SK-N-SH treated with all-trans-retinoic acid at 6 μM for 48 hours (cell line): ENCODE results near the gene TMEM185B.
"Not testable (repeated sequence)": the region's sequence is repeated elsewhere in the genome, so short reads cannot be mapped to it uniquely, and the experiment has no call there.

ENCODE experiments used
- ATAC-seq: fragments of 200-7000 bp; cut with Tn5 transposase; 3 replicates; pipeline ENCODE4 v1.9.1; 2020; ENCODE audit warnings: mild to moderate bottlenecking, moderate library complexity
- BACH2 ChIP-seq: fragments of 250-450 bp; sonication (Bioruptor Pico); IDR thresholded peaks from 2 replicates; pipeline ENCODE4 v1.9.0; 2021; ENCODE audit warnings: mild to moderate bottlenecking, borderline replicate concordance
- CSDC2 ChIP-seq: fragments of 250-450 bp; sonication (Bioruptor Pico); IDR thresholded peaks from 2 replicates; pipeline ENCODE4 v1.5.0; 2020; ENCODE audit warnings: mild to moderate bottlenecking, moderate library complexity
- ESRRG ChIP-seq: fragments of 250-450 bp; sonication (Bioruptor Pico); IDR thresholded peaks from 2 replicates; pipeline ENCODE4 v1.6.1; 2021; ENCODE audit warnings: mild to moderate bottlenecking
- GLIS3 ChIP-seq: fragments of 250-450 bp; sonication (Bioruptor Pico); IDR thresholded peaks from 2 replicates; pipeline ENCODE4 v1.5.0; 2020; ENCODE audit warnings: mild to moderate bottlenecking, moderate library complexity
- ISL1 ChIP-seq: fragments of 250-450 bp; sonication (Bioruptor Pico); IDR thresholded peaks from 2 replicates; pipeline ENCODE4 v2.1.2; 2022; ENCODE audit warnings: mild to moderate bottlenecking, moderate library complexity
- OSR1 ChIP-seq: fragments of 250-450 bp; sonication (Bioruptor Pico); IDR thresholded peaks from 2 replicates; pipeline ENCODE4 v1.8.0; 2022; ENCODE audit warnings: moderate library complexity, mild to moderate bottlenecking, inconsistent platforms
- PPARA ChIP-seq: fragments of 250-450 bp; sonication (Bioruptor Pico); IDR thresholded peaks from 2 replicates; pipeline ENCODE4 v1.5.0; 2020; ENCODE audit warnings: mild to moderate bottlenecking, borderline replicate concordance
- RARB ChIP-seq: fragments of 250-450 bp; sonication (Bioruptor Pico); IDR thresholded peaks from 2 replicates; pipeline ENCODE4 v1.8.0; 2021; ENCODE audit warnings: mild to moderate bottlenecking, moderate library complexity
- SNAI2 ChIP-seq: fragments of 250-450 bp; sonication (Bioruptor Pico); IDR thresholded peaks from 2 replicates; pipeline ENCODE4 v1.5.0; 2020; ENCODE audit warnings: mild to moderate bottlenecking, moderate library complexity
- TCF4 ChIP-seq: fragments of 250-450 bp; sonication (Bioruptor Pico); IDR thresholded peaks from 2 replicates; pipeline ENCODE4 v1.8.0; 2021; ENCODE audit warnings: mild to moderate bottlenecking, moderate library complexity, borderline replicate concordance
- TOX ChIP-seq: fragments of 250-450 bp; sonication (Bioruptor Pico); IDR thresholded peaks from 2 replicates; pipeline ENCODE4 v1.8.0; 2021; ENCODE audit warnings: mild to moderate bottlenecking, moderate library complexity, borderline replicate concordance
- ZC3H10 ChIP-seq: fragments of 250-450 bp; sonication (Bioruptor Pico); IDR thresholded peaks from 2 replicates; pipeline ENCODE4 v1.5.1; 2021; ENCODE audit warnings: mild to moderate bottlenecking, moderate library complexity
- ZFP3 ChIP-seq: fragments of 250-450 bp; sonication (Bioruptor Pico); IDR thresholded peaks from 2 replicates; pipeline ENCODE4 v1.5.0; 2020; ENCODE audit warnings: mild to moderate bottlenecking, moderate library complexity
- ZFP30 ChIP-seq: fragments of 450-650 bp; formaldehyde crosslinking; IDR thresholded peaks from 2 replicates; pipeline ENCODE4 v1.5.0; 2022; ENCODE audit warnings: mild to moderate bottlenecking, moderate library complexity
- ZNF565 ChIP-seq: fragments of 450-650 bp; formaldehyde crosslinking; conservative IDR thresholded peaks from 2 replicates; pipeline ENCODE4 v1.5.0; 2020; ENCODE audit warnings: low read depth, mild to moderate bottlenecking, moderate library complexity
- ZNF70 ChIP-seq: fragments of 450-650 bp; formaldehyde crosslinking; IDR thresholded peaks from 2 replicates; pipeline ENCODE4 v1.5.0; 2020; ENCODE audit warnings: mild to moderate bottlenecking, moderate library complexity
- ZNF8 ChIP-seq: fragments of 450-650 bp; formaldehyde crosslinking; IDR thresholded peaks from 2 replicates; pipeline ENCODE4 v1.5.0; 2020; ENCODE audit warnings: mild to moderate bottlenecking, moderate library complexity
- TF ChIP-seq, protein P1 (sequence below): fragments of 250-450 bp; sonication (Bioruptor Pico); IDR thresholded peaks from 2 replicates; pipeline ENCODE4 v1.5.1; 2020; ENCODE audit warnings: low read depth, mild to moderate bottlenecking, moderate library complexity
- TF ChIP-seq, protein P2 (sequence below): fragments of 250-450 bp; sonication (Bioruptor Pico); IDR thresholded peaks from 2 replicates; pipeline ENCODE4 v1.8.0; 2020; ENCODE audit warnings: mild to moderate bottlenecking, moderate library complexity, borderline replicate concordance
- TF ChIP-seq, protein P3 (sequence below): fragments of 250-450 bp; sonication (Bioruptor Pico); IDR thresholded peaks from 2 replicates; pipeline ENCODE4 v1.8.0; 2021; ENCODE audit warnings: low read depth, mild to moderate bottlenecking, moderate library complexity, borderline replicate concordance
- TF ChIP-seq, protein P4 (sequence below): fragments of 250-450 bp; sonication (Bioruptor Pico); IDR thresholded peaks from 2 replicates; pipeline ENCODE4 v1.5.0; 2020; ENCODE audit warnings: mild to moderate bottlenecking, moderate library complexity

The TMEM185B gene

DNA sequence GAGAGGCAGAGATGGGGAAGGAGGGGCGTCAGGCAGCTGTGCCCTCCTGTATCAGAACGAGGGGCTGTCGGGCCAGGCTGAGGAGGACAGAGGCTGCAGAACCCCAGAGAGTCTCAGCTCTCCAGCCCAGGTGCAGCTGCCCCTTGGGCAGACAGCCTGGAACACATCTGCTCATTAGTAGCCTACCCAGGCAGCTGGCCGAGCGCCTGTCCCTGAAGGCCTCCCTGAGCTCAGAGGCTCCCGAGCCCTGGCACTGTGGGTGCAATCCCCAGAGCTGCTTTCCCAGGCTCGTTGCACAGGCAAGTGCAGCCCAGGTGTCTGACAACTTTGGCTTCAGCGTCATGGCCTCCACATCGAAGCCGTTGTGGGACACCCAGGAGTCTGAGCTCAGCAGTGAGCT, 13.1 kb upstream of the TMEM185B start:
- no peak for ATAC-seq
- TF ChIP-seq TOX, result no peak
- no peak for TF ChIP-seq OSR1 (CRISPR knock-in tag)
- TF ChIP-seq ZNF565 (CRISPR knock-in tag), result no peak
- TF ChIP-seq ZC3H10 (CRISPR knock-in tag), result no peak

DNA sequence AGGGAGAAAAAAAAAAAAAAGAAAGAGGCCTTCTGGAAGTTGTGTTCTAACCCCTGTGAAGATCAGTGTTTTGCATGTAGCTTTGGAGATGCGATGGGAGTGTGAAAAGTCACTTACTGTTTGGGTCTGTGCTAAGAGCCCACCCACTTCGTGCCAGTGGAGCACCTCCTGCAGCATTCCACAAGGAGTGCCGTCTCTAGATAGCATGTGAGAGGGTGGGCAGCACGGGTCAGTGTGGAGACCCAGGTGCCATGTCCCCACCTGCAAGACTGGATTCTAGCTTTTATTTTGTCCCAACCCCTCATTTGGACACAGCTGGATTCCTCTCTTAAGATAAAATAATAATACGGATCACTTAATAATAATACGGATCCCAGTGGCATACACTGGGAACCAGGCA, 12.5 kb upstream of the TMEM185B start:
- no peak for ATAC-seq
- TF ChIP-seq ZNF70 (CRISPR knock-in tag) (no peak), ZNF8 (CRISPR knock-in tag) (no peak), ZFP30 (CRISPR knock-in tag) (no peak), PPARA (CRISPR knock-in tag) (no peak), ESRRG (CRISPR knock-in tag) (no peak), RARB (CRISPR knock-in tag) (no peak), SNAI2 (CRISPR knock-in tag) (no peak), OSR1 (CRISPR knock-in tag) (no peak)
- TF ChIP-seq, protein P1, sequence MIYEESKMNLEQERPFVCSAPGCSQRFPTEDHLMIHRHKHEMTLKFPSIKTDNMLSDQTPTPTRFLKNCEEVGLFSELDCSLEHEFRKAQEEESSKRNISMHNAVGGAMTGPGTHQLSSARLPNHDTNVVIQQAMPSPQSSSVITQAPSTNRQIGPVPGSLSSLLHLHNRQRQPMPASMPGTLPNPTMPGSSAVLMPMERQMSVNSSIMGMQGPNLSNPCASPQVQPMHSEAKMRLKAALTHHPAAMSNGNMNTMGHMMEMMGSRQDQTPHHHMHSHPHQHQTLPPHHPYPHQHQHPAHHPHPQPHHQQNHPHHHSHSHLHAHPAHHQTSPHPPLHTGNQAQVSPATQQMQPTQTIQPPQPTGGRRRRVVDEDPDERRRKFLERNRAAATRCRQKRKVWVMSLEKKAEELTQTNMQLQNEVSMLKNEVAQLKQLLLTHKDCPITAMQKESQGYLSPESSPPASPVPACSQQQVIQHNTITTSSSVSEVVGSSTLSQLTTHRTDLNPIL, result no peak
- TF ChIP-seq, protein P2, sequence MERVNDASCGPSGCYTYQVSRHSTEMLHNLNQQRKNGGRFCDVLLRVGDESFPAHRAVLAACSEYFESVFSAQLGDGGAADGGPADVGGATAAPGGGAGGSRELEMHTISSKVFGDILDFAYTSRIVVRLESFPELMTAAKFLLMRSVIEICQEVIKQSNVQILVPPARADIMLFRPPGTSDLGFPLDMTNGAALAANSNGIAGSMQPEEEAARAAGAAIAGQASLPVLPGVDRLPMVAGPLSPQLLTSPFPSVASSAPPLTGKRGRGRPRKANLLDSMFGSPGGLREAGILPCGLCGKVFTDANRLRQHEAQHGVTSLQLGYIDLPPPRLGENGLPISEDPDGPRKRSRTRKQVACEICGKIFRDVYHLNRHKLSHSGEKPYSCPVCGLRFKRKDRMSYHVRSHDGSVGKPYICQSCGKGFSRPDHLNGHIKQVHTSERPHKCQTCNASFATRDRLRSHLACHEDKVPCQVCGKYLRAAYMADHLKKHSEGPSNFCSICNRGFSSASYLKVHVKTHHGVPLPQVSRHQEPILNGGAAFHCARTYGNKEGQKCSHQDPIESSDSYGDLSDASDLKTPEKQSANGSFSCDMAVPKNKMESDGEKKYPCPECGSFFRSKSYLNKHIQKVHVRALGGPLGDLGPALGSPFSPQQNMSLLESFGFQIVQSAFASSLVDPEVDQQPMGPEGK (CRISPR knock-in tag), result no peak

DNA sequence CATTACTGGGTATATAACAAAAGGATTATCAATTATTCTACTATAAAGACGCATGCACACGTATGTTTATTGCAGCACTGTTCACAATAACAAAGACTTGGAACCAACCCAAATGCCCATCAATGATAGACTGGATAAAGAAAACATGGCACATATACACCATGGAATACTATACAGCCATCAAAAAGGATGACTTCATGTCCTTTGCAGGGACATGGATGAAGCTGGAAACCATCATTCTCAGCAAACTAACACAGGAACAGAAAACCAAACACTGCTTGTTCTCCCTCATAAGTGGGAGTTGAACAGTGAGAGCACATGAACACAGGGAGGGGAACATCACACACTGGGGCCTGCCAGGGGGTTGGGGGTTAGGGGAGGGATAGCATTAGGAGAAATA, 12.0 kb upstream of the TMEM185B start:
- not testable (repeated sequence) for ATAC-seq

DNA sequence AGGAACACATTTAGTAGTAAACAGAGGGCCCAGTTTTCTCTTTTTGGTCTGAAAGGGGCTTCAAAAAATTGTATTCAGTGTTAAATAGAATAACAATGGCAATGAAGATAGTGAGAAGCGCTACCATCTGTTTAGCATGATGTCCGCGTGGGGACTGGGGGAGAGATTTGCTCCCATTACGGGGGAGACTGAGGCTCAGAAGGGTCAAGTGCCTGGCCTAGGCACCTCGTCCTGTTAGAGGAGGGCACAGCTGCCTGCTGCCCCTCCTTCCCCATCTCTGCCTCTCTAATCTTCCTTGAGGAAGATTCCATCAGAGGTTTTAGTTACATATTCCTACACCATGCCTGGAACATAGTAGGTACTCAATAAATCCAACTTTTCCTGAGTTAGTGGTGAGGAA, 10.1 kb upstream of the TMEM185B start:
- TF ChIP-seq TOX, result no peak
- no peak for TF ChIP-seq ISL1 (CRISPR knock-in tag)
- TF ChIP-seq ZNF8 (CRISPR knock-in tag), result no peak
- TF ChIP-seq ESRRG (CRISPR knock-in tag), result no peak
- TF ChIP-seq, protein P1, result no peak
- no peak for TF ChIP-seq GLIS3 (CRISPR knock-in tag)
- no peak for TF ChIP-seq CSDC2 (CRISPR knock-in tag)
- TF ChIP-seq, protein P3, sequence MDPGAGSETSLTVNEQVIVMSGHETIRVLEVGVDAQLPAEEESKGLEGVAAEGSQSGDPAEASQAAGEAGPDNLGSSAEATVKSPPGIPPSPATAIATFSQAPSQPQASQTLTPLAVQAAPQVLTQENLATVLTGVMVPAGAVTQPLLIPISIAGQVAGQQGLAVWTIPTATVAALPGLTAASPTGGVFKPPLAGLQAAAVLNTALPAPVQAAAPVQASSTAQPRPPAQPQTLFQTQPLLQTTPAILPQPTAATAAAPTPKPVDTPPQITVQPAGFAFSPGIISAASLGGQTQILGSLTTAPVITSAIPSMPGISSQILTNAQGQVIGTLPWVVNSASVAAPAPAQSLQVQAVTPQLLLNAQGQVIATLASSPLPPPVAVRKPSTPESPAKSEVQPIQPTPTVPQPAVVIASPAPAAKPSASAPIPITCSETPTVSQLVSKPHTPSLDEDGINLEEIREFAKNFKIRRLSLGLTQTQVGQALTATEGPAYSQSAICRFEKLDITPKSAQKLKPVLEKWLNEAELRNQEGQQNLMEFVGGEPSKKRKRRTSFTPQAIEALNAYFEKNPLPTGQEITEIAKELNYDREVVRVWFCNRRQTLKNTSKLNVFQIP (CRISPR knock-in tag), result no peak
- TF ChIP-seq ZFP30 (CRISPR knock-in tag), result no peak
- TF ChIP-seq, protein P2 (CRISPR knock-in tag), result no peak
- TF ChIP-seq ZFP3 (CRISPR knock-in tag), result no peak
- no peak for TF ChIP-seq ZC3H10 (CRISPR knock-in tag)
- no peak for TF ChIP-seq RARB (CRISPR knock-in tag)
- TF ChIP-seq TCF4 (CRISPR knock-in tag), result no peak
- TF ChIP-seq OSR1 (CRISPR knock-in tag), result no peak
- TF ChIP-seq ZNF70 (CRISPR knock-in tag), result no peak
- TF ChIP-seq, protein P4, sequence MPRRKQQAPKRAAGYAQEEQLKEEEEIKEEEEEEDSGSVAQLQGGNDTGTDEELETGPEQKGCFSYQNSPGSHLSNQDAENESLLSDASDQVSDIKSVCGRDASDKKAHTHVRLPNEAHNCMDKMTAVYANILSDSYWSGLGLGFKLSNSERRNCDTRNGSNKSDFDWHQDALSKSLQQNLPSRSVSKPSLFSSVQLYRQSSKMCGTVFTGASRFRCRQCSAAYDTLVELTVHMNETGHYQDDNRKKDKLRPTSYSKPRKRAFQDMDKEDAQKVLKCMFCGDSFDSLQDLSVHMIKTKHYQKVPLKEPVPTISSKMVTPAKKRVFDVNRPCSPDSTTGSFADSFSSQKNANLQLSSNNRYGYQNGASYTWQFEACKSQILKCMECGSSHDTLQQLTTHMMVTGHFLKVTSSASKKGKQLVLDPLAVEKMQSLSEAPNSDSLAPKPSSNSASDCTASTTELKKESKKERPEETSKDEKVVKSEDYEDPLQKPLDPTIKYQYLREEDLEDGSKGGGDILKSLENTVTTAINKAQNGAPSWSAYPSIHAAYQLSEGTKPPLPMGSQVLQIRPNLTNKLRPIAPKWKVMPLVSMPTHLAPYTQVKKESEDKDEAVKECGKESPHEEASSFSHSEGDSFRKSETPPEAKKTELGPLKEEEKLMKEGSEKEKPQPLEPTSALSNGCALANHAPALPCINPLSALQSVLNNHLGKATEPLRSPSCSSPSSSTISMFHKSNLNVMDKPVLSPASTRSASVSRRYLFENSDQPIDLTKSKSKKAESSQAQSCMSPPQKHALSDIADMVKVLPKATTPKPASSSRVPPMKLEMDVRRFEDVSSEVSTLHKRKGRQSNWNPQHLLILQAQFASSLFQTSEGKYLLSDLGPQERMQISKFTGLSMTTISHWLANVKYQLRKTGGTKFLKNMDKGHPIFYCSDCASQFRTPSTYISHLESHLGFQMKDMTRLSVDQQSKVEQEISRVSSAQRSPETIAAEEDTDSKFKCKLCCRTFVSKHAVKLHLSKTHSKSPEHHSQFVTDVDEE (CRISPR knock-in tag), result no peak
- no peak for TF ChIP-seq SNAI2 (CRISPR knock-in tag)
- no peak for TF ChIP-seq BACH2
- ATAC-seq, result no peak
